ENCODE measurements around the gene HOMER1. TPM values are rescaled to one million over a fixed set of nuclear protein-coding genes. Genes with fewer than 3 reads are reported as not detected.

Gene HOMER1
- total and polyA plus RNA-seq, 2 of the 13 experiments (the other 11 are each of a cell fraction or from before 2014, with no cell fraction given): 5.3 to 24.8 TPM

DNA sequence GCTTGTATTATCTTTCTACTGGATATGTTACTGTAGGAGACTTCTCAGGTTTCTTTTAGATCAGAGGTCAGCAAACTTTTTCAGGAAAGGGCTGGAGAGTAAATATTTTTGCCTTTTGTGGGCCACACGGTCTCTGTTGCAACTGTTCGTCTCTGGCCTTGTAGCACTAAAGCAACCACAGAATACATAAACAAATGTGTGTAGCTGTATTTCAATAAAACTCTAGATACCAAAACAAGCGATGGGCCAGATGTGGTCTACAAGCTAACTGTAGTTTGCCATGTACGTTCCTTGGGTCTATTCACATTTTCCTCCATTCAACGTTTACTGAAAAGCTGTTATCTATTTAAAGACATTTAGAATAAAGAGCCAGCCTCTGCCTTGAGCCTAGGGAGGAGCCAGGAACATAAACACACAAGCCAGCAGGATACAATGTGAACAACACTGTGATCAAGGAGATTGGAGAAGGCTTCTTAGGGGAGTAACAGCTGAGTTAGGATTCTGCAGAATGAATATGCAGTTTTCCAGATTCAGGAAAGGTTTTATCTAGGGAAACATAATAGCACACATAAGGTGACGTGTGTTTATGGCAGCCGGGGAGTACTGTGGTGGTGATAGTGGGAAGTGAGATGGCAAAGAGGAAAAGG is 33.0 kb upstream of the HOMER1 start (continued):
- TF ChIP-seq, protein P1, sequence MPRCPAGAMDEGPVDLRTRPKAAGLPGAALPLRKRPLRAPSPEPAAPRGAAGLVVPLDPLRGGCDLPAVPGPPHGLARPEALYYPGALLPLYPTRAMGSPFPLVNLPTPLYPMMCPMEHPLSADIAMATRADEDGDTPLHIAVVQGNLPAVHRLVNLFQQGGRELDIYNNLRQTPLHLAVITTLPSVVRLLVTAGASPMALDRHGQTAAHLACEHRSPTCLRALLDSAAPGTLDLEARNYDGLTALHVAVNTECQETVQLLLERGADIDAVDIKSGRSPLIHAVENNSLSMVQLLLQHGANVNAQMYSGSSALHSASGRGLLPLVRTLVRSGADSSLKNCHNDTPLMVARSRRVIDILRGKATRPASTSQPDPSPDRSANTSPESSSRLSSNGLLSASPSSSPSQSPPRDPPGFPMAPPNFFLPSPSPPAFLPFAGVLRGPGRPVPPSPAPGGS (CRISPR knock-in tag; IDR thresholded peaks at IDR 0.05): peak; percentile 31; the same call in 1 of the 2 replicates
- TF ChIP-seq ZNF337 (CRISPR knock-in tag; IDR thresholded peaks at IDR 0.05; ENCODE audit: borderline replicate concordance, low read depth) (peak; percentile 69; the same call in 1 of the 2 replicates), ZBTB42 (CRISPR knock-in tag; IDR thresholded peaks at IDR 0.05) (no peak), ZNF672 (CRISPR knock-in tag; IDR thresholded peaks at IDR 0.05) (no peak), PPARG (CRISPR knock-in tag; conservative IDR thresholded peaks at IDR 0.05) (peak; percentile 92), KAT7 (CRISPR knock-in tag; IDR thresholded peaks at IDR 0.05; ENCODE audit: borderline replicate concordance) (no peak), ZNF282 (IDR thresholded peaks at IDR 0.05; ENCODE audit: partially characterized antibody) (no peak), ZNF558 (CRISPR knock-in tag; IDR thresholded peaks at IDR 0.05; ENCODE audit: borderline replicate concordance) (no peak), TSC22D2 (CRISPR knock-in tag; IDR thresholded peaks at IDR 0.05; ENCODE audit: borderline replicate concordance) (no peak), ZNF326 (CRISPR knock-in tag; IDR thresholded peaks at IDR 0.05; ENCODE audit: borderline replicate concordance) (no peak), ZNF333 (CRISPR knock-in tag; IDR thresholded peaks at IDR 0.05; ENCODE audit: borderline replicate concordance) (no peak), ZNF235 (CRISPR knock-in tag; IDR thresholded peaks at IDR 0.05; ENCODE audit: borderline replicate concordance) (no peak), ZNF660 (CRISPR knock-in tag; IDR thresholded peaks at IDR 0.05; ENCODE audit: borderline replicate concordance, low read depth) (no peak), JUND (CRISPR knock-in tag; IDR thresholded peaks at IDR 0.05) (no peak)
- TF ChIP-seq, protein P2, sequence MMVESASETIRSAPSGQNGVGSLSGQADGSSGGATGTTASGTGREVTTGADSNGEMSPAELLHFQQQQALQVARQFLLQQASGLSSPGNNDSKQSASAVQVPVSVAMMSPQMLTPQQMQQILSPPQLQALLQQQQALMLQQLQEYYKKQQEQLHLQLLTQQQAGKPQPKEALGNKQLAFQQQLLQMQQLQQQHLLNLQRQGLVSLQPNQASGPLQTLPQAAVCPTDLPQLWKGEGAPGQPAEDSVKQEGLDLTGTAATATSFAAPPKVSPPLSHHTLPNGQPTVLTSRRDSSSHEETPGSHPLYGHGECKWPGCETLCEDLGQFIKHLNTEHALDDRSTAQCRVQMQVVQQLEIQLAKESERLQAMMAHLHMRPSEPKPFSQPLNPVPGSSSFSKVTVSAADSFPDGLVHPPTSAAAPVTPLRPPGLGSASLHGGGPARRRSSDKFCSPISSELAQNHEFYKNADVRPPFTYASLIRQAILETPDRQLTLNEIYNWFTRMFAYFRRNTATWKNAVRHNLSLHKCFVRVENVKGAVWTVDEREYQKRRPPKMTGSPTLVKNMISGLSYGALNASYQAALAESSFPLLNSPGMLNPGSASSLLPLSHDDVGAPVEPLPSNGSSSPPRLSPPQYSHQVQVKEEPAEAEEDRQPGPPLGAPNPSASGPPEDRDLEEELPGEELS (CRISPR knock-in tag; IDR thresholded peaks at IDR 0.05): peak; percentile 89
- TF ChIP-seq, protein P3, sequence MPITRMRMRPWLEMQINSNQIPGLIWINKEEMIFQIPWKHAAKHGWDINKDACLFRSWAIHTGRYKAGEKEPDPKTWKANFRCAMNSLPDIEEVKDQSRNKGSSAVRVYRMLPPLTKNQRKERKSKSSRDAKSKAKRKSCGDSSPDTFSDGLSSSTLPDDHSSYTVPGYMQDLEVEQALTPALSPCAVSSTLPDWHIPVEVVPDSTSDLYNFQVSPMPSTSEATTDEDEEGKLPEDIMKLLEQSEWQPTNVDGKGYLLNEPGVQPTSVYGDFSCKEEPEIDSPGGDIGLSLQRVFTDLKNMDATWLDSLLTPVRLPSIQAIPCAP (CRISPR knock-in tag; IDR thresholded peaks at IDR 0.05; ENCODE audit: low read depth): no peak
- TF ChIP-seq, protein P4, sequence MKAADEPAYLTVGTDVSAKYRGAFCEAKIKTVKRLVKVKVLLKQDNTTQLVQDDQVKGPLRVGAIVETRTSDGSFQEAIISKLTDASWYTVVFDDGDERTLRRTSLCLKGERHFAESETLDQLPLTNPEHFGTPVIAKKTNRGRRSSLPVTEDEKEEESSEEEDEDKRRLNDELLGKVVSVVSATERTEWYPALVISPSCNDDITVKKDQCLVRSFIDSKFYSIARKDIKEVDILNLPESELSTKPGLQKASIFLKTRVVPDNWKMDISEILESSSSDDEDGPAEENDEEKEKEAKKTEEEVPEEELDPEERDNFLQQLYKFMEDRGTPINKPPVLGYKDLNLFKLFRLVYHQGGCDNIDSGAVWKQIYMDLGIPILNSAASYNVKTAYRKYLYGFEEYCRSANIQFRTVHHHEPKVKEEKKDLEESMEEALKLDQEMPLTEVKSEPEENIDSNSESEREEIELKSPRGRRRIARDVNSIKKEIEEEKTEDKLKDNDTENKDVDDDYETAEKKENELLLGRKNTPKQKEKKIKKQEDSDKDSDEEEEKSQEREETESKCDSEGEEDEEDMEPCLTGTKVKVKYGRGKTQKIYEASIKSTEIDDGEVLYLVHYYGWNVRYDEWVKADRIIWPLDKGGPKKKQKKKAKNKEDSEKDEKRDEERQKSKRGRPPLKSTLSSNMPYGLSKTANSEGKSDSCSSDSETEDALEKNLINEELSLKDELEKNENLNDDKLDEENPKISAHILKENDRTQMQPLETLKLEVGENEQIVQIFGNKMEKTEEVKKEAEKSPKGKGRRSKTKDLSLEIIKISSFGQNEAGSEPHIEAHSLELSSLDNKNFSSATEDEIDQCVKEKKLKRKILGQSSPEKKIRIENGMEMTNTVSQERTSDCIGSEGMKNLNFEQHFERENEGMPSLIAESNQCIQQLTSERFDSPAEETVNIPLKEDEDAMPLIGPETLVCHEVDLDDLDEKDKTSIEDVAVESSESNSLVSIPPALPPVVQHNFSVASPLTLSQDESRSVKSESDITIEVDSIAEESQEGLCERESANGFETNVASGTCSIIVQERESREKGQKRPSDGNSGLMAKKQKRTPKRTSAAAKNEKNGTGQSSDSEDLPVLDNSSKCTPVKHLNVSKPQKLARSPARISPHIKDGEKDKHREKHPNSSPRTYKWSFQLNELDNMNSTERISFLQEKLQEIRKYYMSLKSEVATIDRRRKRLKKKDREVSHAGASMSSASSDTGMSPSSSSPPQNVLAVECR (CRISPR knock-in tag; IDR thresholded peaks at IDR 0.05; ENCODE audit: borderline replicate concordance): peak; percentile 35; the same call in 1 of the 2 replicates
- TF ChIP-seq, protein P5, sequence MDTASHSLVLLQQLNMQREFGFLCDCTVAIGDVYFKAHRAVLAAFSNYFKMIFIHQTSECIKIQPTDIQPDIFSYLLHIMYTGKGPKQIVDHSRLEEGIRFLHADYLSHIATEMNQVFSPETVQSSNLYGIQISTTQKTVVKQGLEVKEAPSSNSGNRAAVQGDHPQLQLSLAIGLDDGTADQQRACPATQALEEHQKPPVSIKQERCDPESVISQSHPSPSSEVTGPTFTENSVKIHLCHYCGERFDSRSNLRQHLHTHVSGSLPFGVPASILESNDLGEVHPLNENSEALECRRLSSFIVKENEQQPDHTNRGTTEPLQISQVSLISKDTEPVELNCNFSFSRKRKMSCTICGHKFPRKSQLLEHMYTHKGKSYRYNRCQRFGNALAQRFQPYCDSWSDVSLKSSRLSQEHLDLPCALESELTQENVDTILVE (CRISPR knock-in tag; IDR thresholded peaks at IDR 0.05): no peak
- TF ChIP-seq, protein P6, sequence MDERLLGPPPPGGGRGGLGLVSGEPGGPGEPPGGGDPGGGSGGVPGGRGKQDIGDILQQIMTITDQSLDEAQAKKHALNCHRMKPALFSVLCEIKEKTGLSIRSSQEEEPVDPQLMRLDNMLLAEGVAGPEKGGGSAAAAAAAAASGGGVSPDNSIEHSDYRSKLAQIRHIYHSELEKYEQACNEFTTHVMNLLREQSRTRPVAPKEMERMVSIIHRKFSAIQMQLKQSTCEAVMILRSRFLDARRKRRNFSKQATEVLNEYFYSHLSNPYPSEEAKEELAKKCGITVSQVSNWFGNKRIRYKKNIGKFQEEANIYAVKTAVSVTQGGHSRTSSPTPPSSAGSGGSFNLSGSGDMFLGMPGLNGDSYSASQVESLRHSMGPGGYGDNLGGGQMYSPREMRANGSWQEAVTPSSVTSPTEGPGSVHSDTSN (CRISPR knock-in tag; IDR thresholded peaks at IDR 0.05): no peak
